Hepatocyte (in vitro differentiated cells): ENCODE measurements around the gene CYP4F11. TPM values are rescaled to one million over a fixed set of nuclear protein-coding genes. Genes with fewer than 3 reads are reported as not detected.

Experiments
- DNase-seq: peaks from one replicate; pipeline ENCODE4 v3.0.0-alpha.2; 2016; ENCODE audit warnings: low spot score
- H2AFZ ChIP-seq: fragments of 200-600 bp; sonication (generic); 2 replicates; pipeline ENCODE4 v1.6.0; 2016; ENCODE audit warnings: antibody characterized with exemption, mild to moderate bottlenecking
- H3K27ac ChIP-seq: fragments of 200-600 bp; sonication (generic); 2 replicates; pipeline ENCODE4 v1.5.1; 2016; ENCODE audit warnings: mild to moderate bottlenecking
- H3K27me3 ChIP-seq: fragments of 200-600 bp; sonication (generic); 2 replicates; pipeline ENCODE4 v1.6.1; 2016
- H3K36me3 ChIP-seq: fragments of 200-600 bp; sonication (generic); replicated peaks from 2 replicates; pipeline ENCODE4 v1.5.1; 2016; ENCODE audit warnings: low read depth; ENCODE audit not compliant: insufficient read depth
- H3K4me1 ChIP-seq: fragments of 200-600 bp; sonication (generic); 2 replicates; pipeline ENCODE4 v1.5.1; 2016; ENCODE audit warnings: mild to moderate bottlenecking, moderate library complexity; ENCODE audit not compliant: insufficient read depth
- H3K4me2 ChIP-seq: fragments of 200-600 bp; sonication (generic); 2 replicates; pipeline ENCODE4 v1.6.0; 2016
- H3K4me3 ChIP-seq: fragments of 200-600 bp; sonication (generic); 2 replicates; pipeline ENCODE4 v1.5.1; 2016; ENCODE audit warnings: mild to moderate bottlenecking
- H3K79me2 ChIP-seq: fragments of 200-600 bp; sonication (generic); 2 replicates; pipeline ENCODE4 v1.6.0; 2017; ENCODE audit warnings: mild to moderate bottlenecking
- H3K9me2 ChIP-seq: fragments of 200-600 bp; sonication (generic); replicated peaks from 2 replicates; pipeline ENCODE4 v1.6.0; 2017; ENCODE audit warnings: mild to moderate bottlenecking; ENCODE audit not compliant: insufficient read depth
- H3K9me3 ChIP-seq: fragments of 200-600 bp; sonication (generic); 2 replicates; pipeline ENCODE4 v1.5.1; 2016; ENCODE audit warnings: low read depth, mild to moderate bottlenecking
- H4K20me1 ChIP-seq: fragments of 200-600 bp; sonication (generic); 2 replicates; pipeline ENCODE4 v1.6.0; 2016; ENCODE audit warnings: mild to moderate bottlenecking; ENCODE audit not compliant: insufficient read depth, poor library complexity, severe bottlenecking
- CTCF ChIP-seq: fragments of 200-600 bp; sonication (generic); IDR thresholded peaks from 2 replicates; pipeline ENCODE4 v1.5.1; 2016; ENCODE audit warnings: antibody characterized with exemption, mild to moderate bottlenecking; ENCODE audit not compliant: poor library complexity
- EZH2 ChIP-seq: fragments of 200-600 bp; sonication (generic); IDR thresholded peaks from 2 replicates; pipeline ENCODE4 v1.6.1; 2016; ENCODE audit warnings: antibody characterized with exemption, mild to moderate bottlenecking, borderline replicate concordance
- EZH2phosphoT487 ChIP-seq: fragments of 200-600 bp; sonication (generic); IDR thresholded peaks from one replicate; pipeline ENCODE4 v1.6.1; 2018; ENCODE audit warnings: antibody characterized with exemption, mild to moderate bottlenecking, low read depth, moderate library complexity; ENCODE audit not compliant: unreplicated experiment, severe bottlenecking
- WGBS: methylation state at CpG from one replicate; pipeline ENCODE4 v1.1.6; 2016; ENCODE audit warnings: low lambda C conversion rate; ENCODE audit errors: missing lambda C conversion rate; 5-methylcytosine and 5-hydroxymethylcytosine counted together
- polyA plus RNA-seq: library from polyadenylated mRNA; unstranded; fragments of >200 nt; fragmentation: Nextera tagmentation; extraction: Ambion mirVana; gene quantifications from 2 replicates; pipeline ENCODE4 v1.2.1, GENCODE V29; 2016
- total RNA-seq: library from RNA; depleted of rRNA; stranded (reverse); fragments of >200 nt; gene quantifications from 2 replicates; pipeline ENCODE4 v1.2.3, GENCODE V29; 2014

CYP4F11 gene
- total and polyA plus RNA-seq, 2 experiments from 2014 or later: not detected

GRCh38 chr19:15897738-15898276 is 36.5 kb downstream of the CYP4F11 start, which contains the start of gene CYP4F2:
Gene CYP4F2, minus strand, starts transcription at chr19:15898074. Its CDS starts 463 bp downstream, at chr19:15897611.
- WGBS: 87% methylated on average over 2 of the region's 3 CpGs
- DNase-seq: no peak
- no peaks in the 10 kb centered on the region for H4K20me1 ChIP-seq

GRCh38 chr19:15897026-15897737 is 37.1 kb downstream of the CYP4F11 start:
- no peaks in the 10 kb centered on the region for H3K4me1 ChIP-seq
- no peaks in the 10 kb centered on the region for H3K79me2 ChIP-seq
- TF ChIP-seq CTCF (no peak), EZH2phosphoT487 (no peak), EZH2 (no peak)
- H3K4me2 ChIP-seq: no peak overlapping the region
- H3K27me3 ChIP-seq: no peaks in the 10 kb centered on the region
- WGBS: 76% methylated on average over 16 of the region's 16 CpGs
- no peaks in the 10 kb centered on the region for H3K9me3 ChIP-seq
- no peaks in the 10 kb centered on the region for H4K20me1 ChIP-seq
- no peak overlapping the region for H3K4me3 ChIP-seq
- H3K27ac ChIP-seq: no peak overlapping the region
- H2AFZ ChIP-seq: no peak overlapping the region
- no peak for DNase-seq
- H3K36me3 ChIP-seq: no peaks in the 10 kb centered on the region
- no peaks in the 10 kb centered on the region for H3K9me2 ChIP-seq

More at GRCh38 chr19:15897738-15898276, 36.5 kb downstream of the CYP4F11 start, which contains the start of gene CYP4F2:
- H3K27me3 ChIP-seq: no peaks in the 10 kb centered on the region
- no peaks in the 10 kb centered on the region for H3K4me1 ChIP-seq
- no peaks in the 10 kb centered on the region for H3K9me3 ChIP-seq
- H3K4me3 ChIP-seq: no peak within 1 kb of the TSS
- H3K36me3 ChIP-seq: no peaks in the 10 kb centered on the region
- TF ChIP-seq EZH2phosphoT487: no peak
- TF ChIP-seq CTCF: no peak
- no peak for TF ChIP-seq EZH2
- no peak within 1 kb of the TSS for H3K27ac ChIP-seq
- H3K9me2 ChIP-seq: no peaks in the 10 kb centered on the region
- no peak within 1 kb of the TSS for H2AFZ ChIP-seq
- H3K79me2 ChIP-seq: no peaks in the 10 kb centered on the region
- no peak within 1 kb of the TSS for H3K4me2 ChIP-seq

- no peaks in the 10 kb centered on the region for H3K79me2 ChIP-seq
- H3K36me3 ChIP-seq: no peaks in the 10 kb centered on the region
- H3K9me3 ChIP-seq: no peaks in the 10 kb centered on the region
- WGBS: 63% methylated on average over 4 of the region's 4 CpGs
- TF ChIP-seq EZH2phosphoT487 (no peak), CTCF (no peak), EZH2 (no peak)
- no peaks in the 10 kb centered on the region for H4K20me1 ChIP-seq
- H2AFZ ChIP-seq: no peak overlapping the region
- H3K27me3 ChIP-seq: no peaks in the 10 kb centered on the region
- no peak overlapping the region for H3K4me2 ChIP-seq
- no peaks in the 10 kb centered on the region for H3K4me1 ChIP-seq
- H3K27ac ChIP-seq: no peak overlapping the region
- no peak overlapping the region for H3K4me3 ChIP-seq
- H3K9me2 ChIP-seq: no peaks in the 10 kb centered on the region
- DNase-seq: no peak
Observed at GRCh38 chr19:15895876-15896430, 38.4 kb downstream of the CYP4F11 start.
